K562 (cell line): ENCODE results near the gene DPEP2. TPM values are rescaled to one million over a fixed set of nuclear protein-coding genes. Genes with fewer than 3 reads are reported as not detected.

Experiments
- BRCA1 ChIP-seq, 2 experiments: fragments of 450-650 bp in 1 of 2; sonication (generic) in 1 of 2; formaldehyde crosslinking in 1 of 2; IDR thresholded peaks; 2 replicates each; pipeline versions ENCODE4 v1.5.0 to v1.6.1; 2017 to 2020; ENCODE audit warnings: mild to moderate bottlenecking in 1 of 2, missing genetic modification reagents in 1 of 2
- HCFC1 ChIP-seq: IDR thresholded peaks from 2 replicates; pipeline ENCODE4 v1.6.1; 2012; ENCODE audit warnings: low read depth, low read length, improper control_type of control experiment
- HDGF ChIP-seq: fragments of 450-650 bp; IDR thresholded peaks from 2 replicates; pipeline ENCODE4 v1.6.1; 2016
- HIVEP1 ChIP-seq: fragments of 250-450 bp; sonication (Bioruptor Pico); IDR thresholded peaks from 2 replicates; pipeline ENCODE4 v1.4.0; 2020; ENCODE audit warnings: mild to moderate bottlenecking
- IFI16 ChIP-seq: fragments of 250-450 bp; sonication (Bioruptor Pico); IDR thresholded peaks from 2 replicates; pipeline ENCODE4 v2.1.2; 2022; ENCODE audit warnings: mild to moderate bottlenecking, inconsistent platforms
- JUNB ChIP-seq: fragments of 450-650 bp; formaldehyde crosslinking; conservative IDR thresholded peaks from 2 replicates; pipeline ENCODE4 v1.4.0; 2020; ENCODE audit warnings: mild to moderate bottlenecking
- NONO ChIP-seq, 2 experiments: fragments of 200-400 bp in 1 of 2; fragments of 450-650 bp in 1 of 2; formaldehyde crosslinking in 1 of 2; IDR thresholded peaks; 2 replicates each; pipeline ENCODE4 v1.6.1; 2017; ENCODE audit warnings: low read depth in 2 of 2, mild to moderate bottlenecking in 2 of 2, moderate library complexity in 2 of 2, low read length in 1 of 2
- PML ChIP-seq: IDR thresholded peaks from 2 replicates; pipeline ENCODE4 v1.6.1; 2012; ENCODE audit warnings: low read length, inconsistent platforms
- SMAD3 ChIP-seq: fragments of 450-650 bp; formaldehyde crosslinking; conservative IDR thresholded peaks from 2 replicates; pipeline ENCODE4 v1.4.0; 2020; ENCODE audit warnings: mild to moderate bottlenecking
- TSC22D4 ChIP-seq: fragments of 450-650 bp; IDR thresholded peaks from 2 replicates; pipeline ENCODE4 v1.6.1; 2016; ENCODE audit warnings: missing genetic modification characterization, missing biosample characterization, control low read depth
- U2AF1 ChIP-seq: fragments of 200-400 bp; formaldehyde crosslinking; optimal IDR thresholded peaks from 2 replicates; pipeline ENCODE3; 2017; ENCODE audit warnings: mild to moderate bottlenecking, low read depth, low read length, moderate library complexity
- ZNF175 ChIP-seq: fragments of 200-800 bp; sonication (Bioruptor generic); IDR thresholded peaks from 2 replicates; pipeline ENCODE4 v1.6.1; 2016; ENCODE audit warnings: low read depth, mild to moderate bottlenecking, missing genetic modification characterization, missing compliant biosample characterization
- ZNF324 ChIP-seq: fragments of 250-450 bp; sonication (Bioruptor Pico); IDR thresholded peaks from 2 replicates; pipeline ENCODE4 v1.4.0; 2020; ENCODE audit warnings: mild to moderate bottlenecking
- ZNF384 ChIP-seq: IDR thresholded peaks from 2 replicates; pipeline ENCODE4 v1.6.1; 2012; ENCODE audit warnings: low read depth, low read length, improper control_type of control experiment
- ZNF41 ChIP-seq: fragments of 250-450 bp; sonication (Bioruptor Pico); conservative IDR thresholded peaks from 2 replicates; pipeline ENCODE4 v1.4.0; 2020; ENCODE audit warnings: mild to moderate bottlenecking
- ZNF695 ChIP-seq: fragments of 450-650 bp; formaldehyde crosslinking; IDR thresholded peaks from 2 replicates; pipeline ENCODE4 v1.4.0; 2020; ENCODE audit warnings: mild to moderate bottlenecking, moderate library complexity
- polyA plus RNA-seq, 8 experiments: library from polyadenylated mRNA; depleted of rRNA in 4 of 8; stranded (reverse) in 5 of 8; unstranded in 3 of 8; fragments of >200 nt; fragmentation: Nextera tagmentation in 2 of 8; fragmentation: Illumina TruSeq in 1 of 8; extraction: Ambion mirVana in 2 of 8; extraction: Trizol in 1 of 8; gene quantifications; 2 replicates each; pipeline versions ENCODE4 v1.2.1 to v1.2.3, GENCODE V29; 2011 to 2014; ENCODE audit warnings: inconsistent platforms in 1 of 8, missing spikeins in 1 of 8
- total RNA-seq, 7 experiments: library from RNA; depleted of rRNA in 6 of 7; stranded (reverse); fragments of >200 nt in 6 of 7; fragmentation: Illumina TruSeq in 2 of 7; extraction: Trizol in 2 of 7; gene quantifications; 2 replicates each; pipeline versions ENCODE4 v1.2.1 to v1.2.3, GENCODE V29; 2011 to 2021; ENCODE audit warnings: low replicate concordance in 1 of 7
- TF ChIP-seq, protein P1 (sequence below): fragments of 450-650 bp; IDR thresholded peaks from 2 replicates; pipeline ENCODE4 v1.6.1; 2016; ENCODE audit warnings: missing biosample characterization, missing genetic modification characterization
- TF ChIP-seq, protein P2 (sequence below): fragments of 250-450 bp; sonication (Bioruptor Pico); IDR thresholded peaks from 2 replicates; pipeline ENCODE4 v1.4.0; 2020; ENCODE audit warnings: mild to moderate bottlenecking
- TF ChIP-seq, protein P3 (sequence below), 2 experiments: fragments of 450-650 bp; IDR thresholded peaks; 2 replicates each; pipeline ENCODE4 v1.6.1; 2018; ENCODE audit warnings: mild to moderate bottlenecking in 2 of 2, low read depth in 1 of 2; ENCODE audit not compliant: partially characterized antibody in 2 of 2

DPEP2 gene
- total and polyA plus RNA-seq, 9 of the 15 experiments (the other 6 are each of a cell fraction or from before 2014, with no cell fraction given): 0.14 to 1.2 (median 0.38) TPM

DNA sequence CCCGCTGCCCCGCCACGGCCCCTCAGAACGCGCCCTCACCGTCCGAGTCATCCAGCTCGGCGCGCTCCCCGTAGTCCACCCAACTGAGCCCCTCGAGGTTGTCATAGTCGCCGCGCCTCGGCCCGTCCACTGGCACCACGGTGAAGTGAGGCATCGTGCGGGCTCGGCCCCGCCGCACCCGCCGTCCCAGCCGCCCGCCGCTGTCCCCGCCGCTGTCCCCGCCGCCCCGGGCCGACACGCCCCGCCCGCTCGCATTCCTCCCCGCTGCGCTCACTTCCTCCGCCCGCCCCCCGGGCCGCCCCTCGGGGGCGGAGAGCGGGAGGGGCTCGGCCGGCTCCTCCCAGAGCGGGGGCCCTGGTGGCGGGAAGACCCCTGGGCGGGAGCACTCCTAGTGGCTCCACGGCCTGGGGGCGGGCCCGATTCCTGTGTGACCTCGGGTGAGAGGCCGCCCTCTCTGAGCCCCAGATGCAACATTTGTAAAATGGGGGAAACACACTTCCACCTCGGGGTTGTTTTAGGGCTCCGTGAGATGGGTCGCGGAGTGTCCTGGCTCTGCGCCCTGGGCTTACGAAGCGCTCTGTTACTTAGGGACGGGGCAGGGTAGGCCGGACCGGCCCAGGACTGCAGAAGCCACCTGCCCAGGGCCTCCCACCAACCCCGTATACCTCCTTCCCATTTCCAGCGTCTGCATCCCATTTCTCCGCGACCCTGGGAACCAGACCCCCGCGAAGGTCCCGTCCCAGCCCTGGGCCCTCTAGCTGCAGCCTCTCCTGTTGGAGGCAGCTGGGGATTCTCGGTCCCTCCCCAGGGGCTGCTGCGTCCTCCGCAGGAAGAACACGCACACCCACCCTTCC, 30.7 kb downstream of the DPEP2 start, which contains the start of gene SLC12A4 (continued):
- TF ChIP-seq ZNF41 (CRISPR knock-in tag) (no peak), NONO (IDR thresholded peaks at IDR 0.05; ENCODE audit: low read depth in 2 of 2, low read length in 1 of 2) (peak in 1 of 2 experiments; percentile 41; a peak in 1 of 4 replicates), SMAD3 (CRISPR knock-in tag) (no peak), JUNB (no peak), ZNF324 (CRISPR knock-in tag) (no peak), IFI16 (CRISPR knock-in tag) (no peak), HDGF (no peak), ZNF695 (CRISPR knock-in tag) (no peak), U2AF1 (no peak), ZNF384 (no peak), ZNF175 (CRISPR knock-in tag) (0 out of 2 replicates have a peak, but pooled peaks have one; percentile 8), PML (no peak; the same call in 1 of the 2 replicates), HIVEP1 (CRISPR knock-in tag) (no peak), TSC22D4 (tag) (no peak), HCFC1 (no peak; the same call in 1 of the 2 replicates), BRCA1 (IDR thresholded peaks at IDR 0.05) (no peak), BRCA1 (CRISPR knock-in tag; IDR thresholded peaks at IDR 0.05) (no peak)
- TF ChIP-seq, protein P1, sequence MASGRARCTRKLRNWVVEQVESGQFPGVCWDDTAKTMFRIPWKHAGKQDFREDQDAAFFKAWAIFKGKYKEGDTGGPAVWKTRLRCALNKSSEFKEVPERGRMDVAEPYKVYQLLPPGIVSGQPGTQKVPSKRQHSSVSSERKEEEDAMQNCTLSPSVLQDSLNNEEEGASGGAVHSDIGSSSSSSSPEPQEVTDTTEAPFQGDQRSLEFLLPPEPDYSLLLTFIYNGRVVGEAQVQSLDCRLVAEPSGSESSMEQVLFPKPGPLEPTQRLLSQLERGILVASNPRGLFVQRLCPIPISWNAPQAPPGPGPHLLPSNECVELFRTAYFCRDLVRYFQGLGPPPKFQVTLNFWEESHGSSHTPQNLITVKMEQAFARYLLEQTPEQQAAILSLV: no peak
- TF ChIP-seq, protein P2, sequence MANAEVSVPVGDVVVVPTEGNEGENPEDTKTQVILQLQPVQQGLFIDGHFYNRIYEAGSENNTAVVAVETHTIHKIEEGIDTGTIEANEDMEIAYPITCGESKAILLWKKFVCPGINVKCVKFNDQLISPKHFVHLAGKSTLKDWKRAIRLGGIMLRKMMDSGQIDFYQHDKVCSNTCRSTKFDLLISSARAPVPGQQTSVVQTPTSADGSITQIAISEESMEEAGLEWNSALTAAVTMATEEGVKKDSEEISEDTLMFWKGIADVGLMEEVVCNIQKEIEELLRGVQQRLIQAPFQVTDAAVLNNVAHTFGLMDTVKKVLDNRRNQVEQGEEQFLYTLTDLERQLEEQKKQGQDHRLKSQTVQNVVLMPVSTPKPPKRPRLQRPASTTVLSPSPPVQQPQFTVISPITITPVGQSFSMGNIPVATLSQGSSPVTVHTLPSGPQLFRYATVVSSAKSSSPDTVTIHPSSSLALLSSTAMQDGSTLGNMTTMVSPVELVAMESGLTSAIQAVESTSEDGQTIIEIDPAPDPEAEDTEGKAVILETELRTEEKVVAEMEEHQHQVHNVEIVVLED: no peak
- TF ChIP-seq, protein P3, sequence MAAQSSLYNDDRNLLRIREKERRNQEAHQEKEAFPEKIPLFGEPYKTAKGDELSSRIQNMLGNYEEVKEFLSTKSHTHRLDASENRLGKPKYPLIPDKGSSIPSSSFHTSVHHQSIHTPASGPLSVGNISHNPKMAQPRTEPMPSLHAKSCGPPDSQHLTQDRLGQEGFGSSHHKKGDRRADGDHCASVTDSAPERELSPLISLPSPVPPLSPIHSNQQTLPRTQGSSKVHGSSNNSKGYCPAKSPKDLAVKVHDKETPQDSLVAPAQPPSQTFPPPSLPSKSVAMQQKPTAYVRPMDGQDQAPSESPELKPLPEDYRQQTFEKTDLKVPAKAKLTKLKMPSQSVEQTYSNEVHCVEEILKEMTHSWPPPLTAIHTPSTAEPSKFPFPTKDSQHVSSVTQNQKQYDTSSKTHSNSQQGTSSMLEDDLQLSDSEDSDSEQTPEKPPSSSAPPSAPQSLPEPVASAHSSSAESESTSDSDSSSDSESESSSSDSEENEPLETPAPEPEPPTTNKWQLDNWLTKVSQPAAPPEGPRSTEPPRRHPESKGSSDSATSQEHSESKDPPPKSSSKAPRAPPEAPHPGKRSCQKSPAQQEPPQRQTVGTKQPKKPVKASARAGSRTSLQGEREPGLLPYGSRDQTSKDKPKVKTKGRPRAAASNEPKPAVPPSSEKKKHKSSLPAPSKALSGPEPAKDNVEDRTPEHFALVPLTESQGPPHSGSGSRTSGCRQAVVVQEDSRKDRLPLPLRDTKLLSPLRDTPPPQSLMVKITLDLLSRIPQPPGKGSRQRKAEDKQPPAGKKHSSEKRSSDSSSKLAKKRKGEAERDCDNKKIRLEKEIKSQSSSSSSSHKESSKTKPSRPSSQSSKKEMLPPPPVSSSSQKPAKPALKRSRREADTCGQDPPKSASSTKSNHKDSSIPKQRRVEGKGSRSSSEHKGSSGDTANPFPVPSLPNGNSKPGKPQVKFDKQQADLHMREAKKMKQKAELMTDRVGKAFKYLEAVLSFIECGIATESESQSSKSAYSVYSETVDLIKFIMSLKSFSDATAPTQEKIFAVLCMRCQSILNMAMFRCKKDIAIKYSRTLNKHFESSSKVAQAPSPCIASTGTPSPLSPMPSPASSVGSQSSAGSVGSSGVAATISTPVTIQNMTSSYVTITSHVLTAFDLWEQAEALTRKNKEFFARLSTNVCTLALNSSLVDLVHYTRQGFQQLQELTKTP (IDR thresholded peaks at IDR 0.05; ENCODE audit: low read depth in 1 of 2, partially characterized antibody in 2 of 2): no peak
